A549 treated with Mapracorat at 1 μM for 4 hours (cell line): ENCODE results near the gene PTGS2. TPM values are rescaled to one million over a fixed set of nuclear protein-coding genes. Genes with fewer than 3 reads are reported as not detected.

Experiments
- total RNA-seq: library from RNA; stranded (reverse); fragments of 200-300 nt; extraction: Qiagen RNA extraction; gene quantifications from 5 replicates; pipeline ENCODE4 v1.2.3, GENCODE V29; 2022

The PTGS2 gene
- 4.0 to 7.7 TPM (median 6.7 TPM) in 5 replicates for total RNA-seq

DNA sequence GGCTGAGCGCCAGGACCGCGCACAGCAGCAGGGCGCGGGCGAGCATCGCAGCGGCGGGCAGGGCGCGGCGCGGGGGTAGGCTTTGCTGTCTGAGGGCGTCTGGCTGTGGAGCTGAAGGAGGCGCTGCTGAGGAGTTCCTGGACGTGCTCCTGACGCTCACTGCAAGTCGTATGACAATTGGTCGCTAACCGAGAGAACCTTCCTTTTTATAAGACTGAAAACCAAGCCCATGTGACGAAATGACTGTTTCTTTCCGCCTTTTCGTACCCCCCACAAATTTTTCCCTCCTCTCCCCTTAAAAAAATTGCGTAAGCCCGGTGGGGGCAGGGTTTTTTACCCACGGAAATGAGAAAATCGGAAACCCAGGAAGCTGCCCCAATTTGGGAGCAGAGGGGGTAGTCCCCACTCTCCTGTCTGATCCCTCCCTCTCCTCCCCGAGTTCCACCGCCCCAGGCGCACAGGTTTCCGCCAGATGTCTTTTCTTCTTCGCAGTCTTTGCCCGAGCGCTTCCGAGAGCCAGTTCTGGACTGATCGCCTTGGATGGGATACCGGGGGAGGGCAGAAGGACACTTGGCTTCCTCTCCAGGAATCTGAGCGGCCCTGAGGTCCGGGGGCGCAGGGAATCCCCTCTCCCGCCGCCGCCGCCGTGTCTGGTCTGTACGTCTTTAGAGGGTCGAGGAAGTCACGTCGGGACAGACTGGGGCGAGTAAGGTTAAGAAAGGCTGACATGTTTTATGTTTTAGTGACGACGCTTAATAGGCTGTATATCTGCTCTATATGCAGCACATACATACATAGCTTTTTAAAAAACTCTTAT lies at the start of gene PTGS2:
TSS of gene PTGS2 (minus strand) at position 179 of the 817 bp plus-strand sequence. CDS start at position 46, 133 bp downstream.

Other genes starting within 250 kb of the PTGS2 start
- not detected in 5 replicates for gene PDC, start 219.3 kb downstream of the PTGS2 start, total RNA-seq
- gene PLA2G4A, start 148.5 kb upstream of the PTGS2 start, total RNA-seq, result 7.0 to 11.3 TPM (median 9.2 TPM) in 5 replicates